Measurements from ENCODE around the gene PIGP. TPM values are rescaled to one million over a fixed set of nuclear protein-coding genes. Genes with fewer than 3 reads are reported as not detected.

The PIGP gene
- total and polyA plus RNA-seq, 2 of the 8 experiments (the other 6 are each of a cell fraction or from before 2014, with no cell fraction given): 11.3 to 18.0 TPM

GRCh38 chr21:37041706-37042271 is 31.1 kb downstream of the PIGP start (continued):
- TF ChIP-seq CTCF (IDR thresholded peaks at IDR 0.05; ENCODE audit: control extremely low read depth in 1 of 3, insufficient read depth in 1 of 3, low read depth in 1 of 3, low read length in 3 of 3) (no peak), RFX5 (IDR thresholded peaks at IDR 0.05; ENCODE audit: borderline replicate concordance, low read depth, low read length) (no peak)

All from H1 (cell line).